GM12878 (cell line): Measurements from ENCODE around the gene TLL2. TPM values are rescaled to one million over a fixed set of nuclear protein-coding genes. Genes with fewer than 3 reads are reported as not detected.

Experiments used
- ATAC-seq: fragments of 200-7000 bp; cut with Tn5 transposase; 3 replicates; pipeline ENCODE4 v1.9.1; 2020; ENCODE audit warnings: mild to moderate bottlenecking, moderate library complexity
- BruUV-seq: library from RNA; stranded (reverse); fragments of 400-500 nt; replicated peaks from 2 replicates; lab custom pipeline; 2021; lab: Mats Ljungman, UMichigan
- CTCF ChIA-PET: fragments of 300-600 bp; sonication (Branson Sonifier 250); formaldehyde crosslinking; extraction: SDS; loops from one replicate; lab custom pipeline; 2021; ENCODE audit warnings: inconsistent platforms; lab: Yijun Ruan, JAX
- POLR2A ChIA-PET: fragments of 350-600 bp; formaldehyde crosslinking; extraction: SDS; loops from one replicate; lab custom pipeline; 2021; ENCODE audit warnings: inconsistent platforms; lab: Charles Lee
- RAD21 ChIA-PET: fragments of 300-600 bp; sonication (Branson Sonifier 250); formaldehyde crosslinking; loops from one replicate; lab custom pipeline; 2023; ENCODE audit warnings: antibody characterized with exemption; ENCODE audit not compliant: unreplicated experiment; lab: Charles Lee
- SMC1A ChIA-PET: fragments of 300-600 bp; sonication (Branson Sonifier 250); formaldehyde crosslinking; loops from one replicate; lab custom pipeline; 2023; ENCODE audit not compliant: unreplicated experiment, uncharacterized antibody; lab: Charles Lee
- DNase-seq: peaks from one replicate; pipeline ENCODE4 v3.0.0-alpha.2; 2011; ENCODE audit warnings: low read depth, low spot score
- FAIRE-seq: peaks from 3 replicates; lab custom pipeline; 2011; peaks lifted over from hg19 to GRCh38; lab: Jason Lieb, UNC
- H2AFZ ChIP-seq: 2 replicates; pipeline ENCODE4 v1.6.0; 2011; ENCODE audit warnings: low read depth, low read length, control low read depth; ENCODE audit not compliant: control insufficient read depth
- H3K27ac ChIP-seq: 2 replicates; pipeline ENCODE4 v1.5.1; 2011; ENCODE audit warnings: control low read depth; ENCODE audit not compliant: control insufficient read depth, insufficient read depth
- H3K27me3 ChIP-seq, 2 experiments: replicated peaks in 1 of 2; 2 replicates each; pipeline versions ENCODE4 v1.6.0 to v1.6.1; 2011; ENCODE audit warnings: low read length in 1 of 2; ENCODE audit not compliant: control insufficient read depth in 2 of 2, insufficient read depth in 2 of 2
- H3K36me3 ChIP-seq, 2 experiments: 2 replicates each; pipeline ENCODE4 v1.5.1; 2011; ENCODE audit warnings: low read length in 1 of 2; ENCODE audit not compliant: control insufficient read depth in 2 of 2, insufficient read depth in 2 of 2
- H3K4me1 ChIP-seq: 2 replicates; pipeline ENCODE4 v1.6.1; 2011; ENCODE audit warnings: mild to moderate bottlenecking, low read length, moderate library complexity, mixed read lengths; ENCODE audit not compliant: control insufficient read depth, insufficient read depth
- H3K4me2 ChIP-seq: 2 replicates; pipeline ENCODE4 v1.6.0; 2011; ENCODE audit warnings: control low read depth; ENCODE audit not compliant: control insufficient read depth, insufficient read depth
- H3K4me3 ChIP-seq: fragments of 200-600 bp; sonication (generic); 2 replicates; pipeline ENCODE4 v1.5.1; 2016
- H3K79me2 ChIP-seq: 2 replicates; pipeline ENCODE4 v1.6.0; 2011; ENCODE audit warnings: low read length; ENCODE audit not compliant: control insufficient read depth, insufficient read depth
- H3K9ac ChIP-seq: 2 replicates; pipeline ENCODE4 v1.8.0; 2011; ENCODE audit warnings: low read length, control low read depth, mixed read lengths; ENCODE audit not compliant: control insufficient read depth, insufficient read depth
- H3K9me3 ChIP-seq: replicated peaks from 3 replicates; pipeline ENCODE4 v1.5.1; 2011; ENCODE audit warnings: mild to moderate bottlenecking, low read length; ENCODE audit not compliant: control insufficient read depth, insufficient read depth
- H4K20me1 ChIP-seq: 2 replicates; pipeline ENCODE4 v1.6.0; 2011; ENCODE audit not compliant: control insufficient read depth, insufficient read depth
- CEBPB ChIP-seq, 2 experiments: fragments of 150-350 bp in 1 of 2; IDR thresholded peaks; 2 replicates each; pipeline ENCODE4 v1.6.1; 2012 to 2014; ENCODE audit warnings: low read depth in 2 of 2, low read length in 2 of 2, borderline replicate concordance in 1 of 2, inconsistent platforms in 1 of 2
- CHD4 ChIP-seq: fragments of 200-600 bp; sonication (generic); IDR thresholded peaks from 2 replicates; pipeline ENCODE4 v1.6.1; 2016; ENCODE audit warnings: mild to moderate bottlenecking
- E2F8 ChIP-seq: fragments of 450-650 bp; IDR thresholded peaks from 2 replicates; pipeline ENCODE4 v1.6.1; 2018; ENCODE audit warnings: mild to moderate bottlenecking, low read depth, moderate library complexity; ENCODE audit not compliant: partially characterized antibody
- EED ChIP-seq: sonication (generic); IDR thresholded peaks from 2 replicates; pipeline ENCODE4 v1.6.1; 2016; ENCODE audit warnings: antibody characterized with exemption, low read depth
- EP300 ChIP-seq, 2 experiments: fragments of 150-350 bp in 1 of 2; IDR thresholded peaks; 2 replicates each; pipeline ENCODE4 v1.6.1; 2011 to 2012; ENCODE audit warnings: low read depth in 2 of 2, low read length in 2 of 2, borderline replicate concordance in 1 of 2, improper control_type of control experiment in 1 of 2, inconsistent platforms in 1 of 2; ENCODE audit not compliant: control insufficient read depth in 1 of 2
- ESRRA ChIP-seq: IDR thresholded peaks from 2 replicates; pipeline ENCODE4 v1.6.1; 2012; ENCODE audit warnings: mild to moderate bottlenecking, low read length, improper control_type of control experiment
- HDAC2 ChIP-seq: fragments of 200-600 bp; sonication (generic); IDR thresholded peaks from 2 replicates; pipeline ENCODE4 v1.6.1; 2017
- KLF5 ChIP-seq: fragments of 450-650 bp; IDR thresholded peaks from 2 replicates; pipeline ENCODE4 v1.6.1; 2014; ENCODE audit warnings: mild to moderate bottlenecking; ENCODE audit not compliant: partially characterized antibody
- MXI1 ChIP-seq: fragments of 150-350 bp; IDR thresholded peaks from 2 replicates; pipeline ENCODE4 v1.6.1; 2011; ENCODE audit warnings: low read depth, mild to moderate bottlenecking, inconsistent platforms, low read length, improper control_type of control experiment
- NRF1 ChIP-seq: conservative IDR thresholded peaks from 2 replicates; pipeline ENCODE4 v1.6.1; 2011; ENCODE audit warnings: mild to moderate bottlenecking, low read depth, low read length, improper control_type of control experiment
- PML ChIP-seq: IDR thresholded peaks from 2 replicates; pipeline ENCODE4 v1.6.1; 2012; ENCODE audit warnings: low read length, inconsistent platforms
- POLR2AphosphoS5 ChIP-seq: IDR thresholded peaks from 2 replicates; pipeline ENCODE4 v1.6.1; 2011; ENCODE audit warnings: mild to moderate bottlenecking, low read length, inconsistent platforms
- PRDM15 ChIP-seq: fragments of 450-650 bp; formaldehyde crosslinking; IDR thresholded peaks from 2 replicates; pipeline ENCODE4 v1.4.0; 2020; ENCODE audit warnings: mild to moderate bottlenecking, moderate library complexity
- RAD21 ChIP-seq: IDR thresholded peaks from 2 replicates; pipeline ENCODE4 v1.6.1; 2011; ENCODE audit warnings: mild to moderate bottlenecking, low read depth, low read length, moderate library complexity; ENCODE audit not compliant: insufficient read depth
- WGBS: methylation state at CpG from one replicate; pipeline ENCODE4 v1.1.6; 2016; ENCODE audit warnings: low lambda C conversion rate; ENCODE audit not compliant: insufficient replicate concordance, insufficient coverage; ENCODE audit errors: missing lambda C conversion rate; 5-methylcytosine and 5-hydroxymethylcytosine counted together
- in situ Hi-C: fragments of 300-500 bp; cut with MboI; formaldehyde crosslinking; loops from 9 replicates; pipeline ENCODE4 v1.14.3; 2018; ENCODE audit warnings: mixed read lengths
- intact Hi-C: fragments of 100-400 bp; cut with micrococcal nuclease; formaldehyde crosslinking; loops from one replicate; pipeline ENCODE4 v1.14.2; 2022; ENCODE audit not compliant: unreplicated experiment
- polyA plus RNA-seq, 11 experiments: library from polyadenylated mRNA; depleted of rRNA in 4 of 11; unstranded in 6 of 11; stranded (reverse) in 5 of 11; fragments of >200 nt; fragmentation: Nextera tagmentation in 4 of 11; fragmentation: Illumina TruSeq in 1 of 11; extraction: Ambion mirVana in 4 of 11; extraction: Trizol in 1 of 11; gene quantifications; 1 replicate in 1 of 11; 2 replicates in 10 of 11; pipeline versions ENCODE4 v1.2.1 to v1.2.3, GENCODE V29; 2011 to 2016; ENCODE audit warnings: inconsistent platforms in 2 of 11, missing spikeins in 2 of 11, low read depth in 1 of 11
- total RNA-seq, 4 experiments: library from RNA; depleted of rRNA in 3 of 4; stranded (reverse); fragments of >200 nt in 3 of 4; fragmentation: Illumina TruSeq in 1 of 4; extraction: Trizol in 1 of 4; gene quantifications; 2 replicates each; pipeline versions ENCODE4 v1.2.1 to v1.2.3, GENCODE V29; 2013 to 2021
- TF ChIP-seq, protein P1 (sequence below): fragments of 150-350 bp; IDR thresholded peaks from 2 replicates; pipeline ENCODE4 v1.6.1; 2014; ENCODE audit warnings: mild to moderate bottlenecking, low read depth, low read length

The TLL2 gene
- total and polyA plus RNA-seq, 10 of the 15 experiments (the other 5 are each of a cell fraction or from before 2014, with no cell fraction given) = 0.02 to 2.1 (median 0.52) TPM

GRCh38 chr10:96500050-96500449 lies 13.7 kb downstream of the TLL2 start:
- no peaks in the 10 kb centered on the region for H3K79me2 ChIP-seq
- CTCF ChIA-PET = interaction anchor here (0.6 to 0.9 kb wide), 3 partner anchors 19 to 126 kb away, joined by 4 read pairs; no protein-coding TSS in a partner anchor
- FAIRE-seq = no peak
- no peak overlapping the region for H3K4me2 ChIP-seq
- no peaks in the 10 kb centered on the region for H4K20me1 ChIP-seq
- no peaks in the 10 kb centered on the region for H3K36me3 ChIP-seq
- no peak overlapping the region for H3K9ac ChIP-seq
- no peak overlapping the region for H2AFZ ChIP-seq
- 91% methylated on average over 3 of the region's 3 CpGs for WGBS
- H3K4me1 ChIP-seq = no peaks in the 10 kb centered on the region
- RAD21 ChIA-PET = no interaction called here
- intact Hi-C loops = no loop called here
- BruUV-seq = no TSS peak
- H3K9me3 ChIP-seq = no peaks in the 10 kb centered on the region
- no peak overlapping the region for H3K4me3 ChIP-seq
- DNase-seq = no peak
- H3K27ac ChIP-seq = no peak overlapping the region
- SMC1A ChIA-PET = interaction anchor here (2.3 to 2.6 kb wide), 2 partner anchors 9 to 10 kb away, joined by 9 to 10 read pairs; no protein-coding TSS in a partner anchor
- POLR2A ChIA-PET = no interaction called here
- H3K27me3 ChIP-seq = no peaks in the 10 kb centered on the region; a peak in 1 of 4 replicates
- in situ Hi-C loops = no loop called here
- ATAC-seq = no peak
- TF ChIP-seq POLR2AphosphoS5 (no peak), CEBPB (IDR thresholded peaks at IDR 0.05; ENCODE audit: borderline replicate concordance in 1 of 2, low read depth in 2 of 2, low read length in 2 of 2) (no peak), CHD4 (no peak), PRDM15 (no peak), EED (no peak), MXI1 (no peak), HDAC2 (no peak), NRF1 (no peak), ESRRA (no peak), E2F8 (no peak), RAD21 (no peak), EP300 (IDR thresholded peaks at IDR 0.05; ENCODE audit: borderline replicate concordance in 1 of 2, control insufficient read depth in 1 of 2, low read depth in 2 of 2, low read length in 2 of 2) (no peak), PML (no peak), KLF5 (no peak)
- TF ChIP-seq, protein P1, sequence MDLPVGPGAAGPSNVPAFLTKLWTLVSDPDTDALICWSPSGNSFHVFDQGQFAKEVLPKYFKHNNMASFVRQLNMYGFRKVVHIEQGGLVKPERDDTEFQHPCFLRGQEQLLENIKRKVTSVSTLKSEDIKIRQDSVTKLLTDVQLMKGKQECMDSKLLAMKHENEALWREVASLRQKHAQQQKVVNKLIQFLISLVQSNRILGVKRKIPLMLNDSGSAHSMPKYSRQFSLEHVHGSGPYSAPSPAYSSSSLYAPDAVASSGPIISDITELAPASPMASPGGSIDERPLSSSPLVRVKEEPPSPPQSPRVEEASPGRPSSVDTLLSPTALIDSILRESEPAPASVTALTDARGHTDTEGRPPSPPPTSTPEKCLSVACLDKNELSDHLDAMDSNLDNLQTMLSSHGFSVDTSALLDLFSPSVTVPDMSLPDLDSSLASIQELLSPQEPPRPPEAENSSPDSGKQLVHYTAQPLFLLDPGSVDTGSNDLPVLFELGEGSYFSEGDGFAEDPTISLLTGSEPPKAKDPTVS = no peak
